Lower leg skin (tissue), 4 donors: Measurements from ENCODE around the gene NAV2. TPM values are rescaled to one million over a fixed set of nuclear protein-coding genes. Genes with fewer than 3 reads are reported as not detected.

Source experiments
- DNase-seq, 2 donors: peaks; one replicate each; pipeline ENCODE4 v3.0.0-alpha.2; 2019; ENCODE audit warnings: low spot score in 2 of 2
- H3K4me3 ChIP-seq: fragments of 200-600 bp; sonication (generic); 2 replicates; pipeline ENCODE4 v1.5.1; 2017; ENCODE audit warnings: mild to moderate bottlenecking, low read depth; ENCODE audit not compliant: poor library complexity, severe bottlenecking
- POLR2A ChIP-seq, 2 donors: fragments of 450-650 bp; IDR thresholded peaks; one replicate each; pipeline ENCODE4 v1.6.1; 2016 to 2017; ENCODE audit warnings: antibody characterized with exemption in 2 of 2, mild to moderate bottlenecking in 1 of 2, moderate library complexity in 1 of 2
- WGBS, 2 donors: methylation state at CpG; one replicate each; pipeline ENCODE4 v1.1.5; 2018; 5-methylcytosine and 5-hydroxymethylcytosine counted together
- intact Hi-C: fragments of 100-400 bp; cut with DNase I; formaldehyde crosslinking; loops from one replicate; pipeline ENCODE4 v1.15.0; 2023; ENCODE audit warnings: low total_unique reads
- total RNA-seq, 4 donors: library from RNA; depleted of rRNA; stranded (reverse); fragments of >200 nt; gene quantifications; one replicate each; pipeline ENCODE4 v1.1.0, GENCODE V29; 2016
- TF ChIP-seq, protein P1 (sequence below), 3 donors: fragments of 450-650 bp; IDR thresholded peaks; one replicate each; pipeline ENCODE4 v1.5.1; 2016; ENCODE audit warnings: antibody characterized with exemption in 3 of 3, mild to moderate bottlenecking in 3 of 3, moderate library complexity in 2 of 3

Gene NAV2
- total RNA-seq, 4 donors from 2014 or later = 5.8 to 30.7 (median 21.0) TPM

DNA sequence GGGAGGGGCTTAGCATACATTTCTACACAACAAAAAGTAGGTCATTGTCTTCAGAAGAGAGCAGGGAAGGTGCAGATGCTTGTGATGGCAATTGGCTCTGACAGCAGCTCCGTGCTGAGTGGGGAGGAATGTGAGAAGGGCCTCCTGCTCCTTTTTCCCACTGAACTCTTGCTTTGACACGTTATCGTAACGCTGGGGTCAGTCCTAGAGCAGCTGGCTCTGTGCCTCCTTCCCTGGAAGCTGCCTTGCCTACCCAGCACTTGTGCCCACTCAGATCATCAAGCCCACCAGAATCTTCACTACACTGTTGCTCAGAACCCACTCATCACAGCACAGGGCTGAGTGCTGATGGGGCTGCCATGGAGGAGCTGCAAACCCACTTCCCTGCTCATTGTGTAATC, 14.9 kb upstream of the NAV2 start:
- no peak for DNase-seq
- no peak for TF ChIP-seq POLR2A (IDR thresholded peaks at IDR 0.05)
- TF ChIP-seq, protein P1, sequence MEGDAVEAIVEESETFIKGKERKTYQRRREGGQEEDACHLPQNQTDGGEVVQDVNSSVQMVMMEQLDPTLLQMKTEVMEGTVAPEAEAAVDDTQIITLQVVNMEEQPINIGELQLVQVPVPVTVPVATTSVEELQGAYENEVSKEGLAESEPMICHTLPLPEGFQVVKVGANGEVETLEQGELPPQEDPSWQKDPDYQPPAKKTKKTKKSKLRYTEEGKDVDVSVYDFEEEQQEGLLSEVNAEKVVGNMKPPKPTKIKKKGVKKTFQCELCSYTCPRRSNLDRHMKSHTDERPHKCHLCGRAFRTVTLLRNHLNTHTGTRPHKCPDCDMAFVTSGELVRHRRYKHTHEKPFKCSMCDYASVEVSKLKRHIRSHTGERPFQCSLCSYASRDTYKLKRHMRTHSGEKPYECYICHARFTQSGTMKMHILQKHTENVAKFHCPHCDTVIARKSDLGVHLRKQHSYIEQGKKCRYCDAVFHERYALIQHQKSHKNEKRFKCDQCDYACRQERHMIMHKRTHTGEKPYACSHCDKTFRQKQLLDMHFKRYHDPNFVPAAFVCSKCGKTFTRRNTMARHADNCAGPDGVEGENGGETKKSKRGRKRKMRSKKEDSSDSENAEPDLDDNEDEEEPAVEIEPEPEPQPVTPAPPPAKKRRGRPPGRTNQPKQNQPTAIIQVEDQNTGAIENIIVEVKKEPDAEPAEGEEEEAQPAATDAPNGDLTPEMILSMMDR (IDR thresholded peaks at IDR 0.05) = no peak
- 70 to 71% methylated on average over 4 of the region's 4 CpGs for WGBS, 2 donors
- no peak overlapping the region for H3K4me3 ChIP-seq
- intact Hi-C loops = no loop called here

DNA sequence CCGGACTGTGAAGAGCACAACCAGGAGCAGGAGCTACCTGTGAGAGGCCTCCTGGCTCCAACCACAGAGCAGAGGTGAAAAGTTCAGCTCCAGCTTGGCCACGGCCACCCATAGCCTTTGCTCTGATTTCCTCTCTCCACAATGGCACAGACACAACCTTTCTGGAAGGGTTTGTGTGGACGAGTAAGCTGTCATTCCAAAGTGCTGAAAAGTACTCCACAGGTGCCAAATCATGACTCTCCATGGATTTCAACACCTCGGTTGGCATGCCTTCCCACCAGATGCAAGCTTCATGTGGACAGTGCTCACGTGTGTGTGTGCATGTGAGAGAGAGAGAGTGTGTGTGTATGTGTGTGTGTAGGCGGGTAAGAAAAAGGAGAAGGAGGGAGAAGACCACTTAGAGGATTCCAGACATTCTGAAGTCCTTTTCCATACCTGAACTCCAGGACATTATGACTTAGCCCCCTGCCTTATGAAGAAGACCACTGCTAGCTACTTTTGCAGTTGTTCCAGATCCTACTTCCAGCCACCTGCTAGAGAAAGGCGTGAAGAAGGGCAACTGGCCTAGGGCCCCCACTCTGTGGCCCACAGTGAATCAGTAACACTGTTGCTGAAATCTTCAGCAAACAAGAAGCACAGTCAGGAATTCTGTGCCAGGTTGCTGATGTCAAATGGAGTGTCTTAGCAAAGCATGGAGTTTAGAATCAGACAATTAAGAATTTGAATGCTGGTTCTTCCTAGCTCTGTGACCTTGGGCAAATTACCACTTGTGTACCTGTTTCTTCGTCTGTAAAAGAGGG, 13.9 kb upstream of the NAV2 start:
- WGBS, 2 donors = 59 to 65% methylated on average over 8 of the region's 8 CpGs
- peak; percentile 86 to 95 for DNase-seq
- TF ChIP-seq, protein P1 (IDR thresholded peaks at IDR 0.05) = no peak
- TF ChIP-seq POLR2A (IDR thresholded peaks at IDR 0.05) = no peak
- no peak overlapping the region for H3K4me3 ChIP-seq
- intact Hi-C loops = no loop called here

DNA sequence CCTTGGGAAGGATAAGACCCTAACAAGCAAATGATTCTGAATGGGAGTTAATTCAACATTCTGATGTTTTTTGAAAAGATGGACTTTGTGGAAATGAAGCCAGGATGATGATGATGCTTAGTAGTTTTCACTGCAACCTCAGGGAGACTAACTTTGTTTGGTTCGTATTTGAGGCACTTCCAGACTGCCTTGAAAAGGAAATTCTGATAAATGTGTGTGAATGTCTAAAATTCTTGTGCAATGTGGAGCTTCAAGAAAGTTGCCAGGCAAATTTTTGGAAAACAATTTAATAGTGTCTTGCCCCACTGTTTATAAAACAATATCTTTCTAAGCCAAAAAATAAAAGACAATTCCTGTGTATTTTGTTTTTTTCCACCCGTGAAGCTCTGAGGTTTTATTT, 11.2 kb upstream of the NAV2 start:
- intact Hi-C loops = no loop called here
- WGBS, 2 donors = 45 to 50% methylated on average over 2 of the region's 2 CpGs

DNA sequence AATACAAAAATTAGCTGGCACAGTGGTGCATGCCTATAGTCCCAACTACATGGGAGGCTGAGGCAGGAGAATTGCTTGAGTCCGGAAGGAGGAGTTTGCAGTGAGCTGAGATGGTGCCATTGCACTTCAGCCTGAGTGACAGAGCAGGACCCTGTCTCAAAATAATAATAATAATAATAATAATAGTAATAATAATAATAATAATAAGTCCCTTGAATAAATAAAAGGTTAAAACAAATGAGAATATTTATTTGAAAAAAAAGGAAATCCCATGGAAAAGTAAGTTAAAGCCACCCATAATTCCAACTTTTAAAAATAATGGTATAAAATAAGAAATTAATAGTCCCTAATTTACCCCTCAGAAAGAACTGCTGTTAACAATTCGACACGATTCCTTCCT, 10.0 kb upstream of the NAV2 start:
- no peak for DNase-seq
- 97 to 99% methylated on average over 3 of the region's 3 CpGs for WGBS, 2 donors
- intact Hi-C loops = no loop called here
- TF ChIP-seq POLR2A (IDR thresholded peaks at IDR 0.05) = no peak
- TF ChIP-seq, protein P1 (IDR thresholded peaks at IDR 0.05) = no peak
- no peak overlapping the region for H3K4me3 ChIP-seq

More for the DNA sequence above, 11.2 kb upstream of the NAV2 start:
- H3K4me3 ChIP-seq = no peak overlapping the region
- TF ChIP-seq, protein P1 (IDR thresholded peaks at IDR 0.05) = no peak
- no peak for TF ChIP-seq POLR2A (IDR thresholded peaks at IDR 0.05)
- no peak for DNase-seq

DNA sequence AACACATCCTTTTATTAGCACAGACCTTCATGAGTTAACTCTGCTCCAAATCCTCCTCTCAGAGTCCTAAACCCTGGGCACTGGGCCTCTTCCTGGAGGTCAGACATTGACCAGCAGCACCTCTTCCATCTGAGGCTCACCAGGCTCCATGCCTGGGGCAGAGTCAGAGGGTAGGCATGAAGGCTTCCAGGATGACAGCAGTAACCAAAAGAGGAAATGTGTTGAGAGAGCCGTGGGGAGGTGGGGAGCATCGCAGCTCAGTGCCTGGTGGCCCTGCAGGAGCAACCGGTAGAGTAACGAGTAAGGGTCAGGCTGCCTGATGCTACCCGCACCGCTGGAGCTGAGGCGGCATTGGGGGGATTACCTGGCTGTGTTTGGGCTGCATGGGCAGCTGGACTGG, 9.4 kb upstream of the NAV2 start:
- DNase-seq = no peak
- WGBS, 2 donors = 83 to 90% methylated on average over 7 of the region's 7 CpGs
- intact Hi-C loops = no loop called here
- H3K4me3 ChIP-seq = no peak overlapping the region
- TF ChIP-seq, protein P1 (IDR thresholded peaks at IDR 0.05) = no peak
- TF ChIP-seq POLR2A (IDR thresholded peaks at IDR 0.05) = no peak

DNA sequence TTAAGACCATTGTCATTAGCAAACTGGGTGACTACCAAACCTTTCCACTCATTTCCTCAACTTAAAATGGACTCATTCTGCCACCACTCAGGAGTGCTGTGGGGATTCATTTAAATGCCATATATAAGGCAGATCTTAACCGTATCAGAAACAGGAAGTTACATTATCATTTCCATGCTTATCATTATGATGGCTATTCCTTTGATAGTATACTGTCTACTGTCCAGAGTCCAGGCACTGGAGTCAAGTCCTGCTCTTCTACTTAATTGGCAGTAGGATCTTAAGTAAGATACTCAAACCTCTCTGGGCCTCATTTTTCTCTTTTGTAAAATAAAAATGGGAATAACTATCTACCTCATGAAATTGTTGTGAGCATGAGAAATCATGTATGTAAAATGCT, 8.4 kb upstream of the NAV2 start:
- H3K4me3 ChIP-seq = no peak overlapping the region
- 46 to 72% methylated on average over 1 of the region's 1 CpG for WGBS, 2 donors
- intact Hi-C loops = no loop called here
- no peak for TF ChIP-seq POLR2A (IDR thresholded peaks at IDR 0.05)
- no peak for DNase-seq
